HCT116 (cell line): ENCODE measurements around the gene UBE2V1. TPM values are rescaled to one million over a fixed set of nuclear protein-coding genes. Genes with fewer than 3 reads are reported as not detected.

Source experiments
- ATAC-seq: fragments of 200-7000 bp; cut with Tn5 transposase; 2 replicates; pipeline ENCODE4 v1.9.1; 2020; ENCODE audit warnings: mild to moderate bottlenecking, moderate library complexity
- BruUV-seq: library from RNA; stranded (reverse); fragments of 400-500 nt; replicated peaks from 2 replicates; lab custom pipeline; 2021; lab: Mats Ljungman, UMichigan
- CTCF ChIA-PET: fragments of 300-600 bp; sonication (Branson Sonifier 250); formaldehyde crosslinking; loops from one replicate; lab custom pipeline; 2021; ENCODE audit warnings: antibody characterized with exemption; lab: Charles Lee
- POLR2A ChIA-PET: fragments of 300-600, 350-600 bp; sonication (Branson Sonifier 250); formaldehyde crosslinking; loops from one replicate; lab custom pipeline; 2021; ENCODE audit warnings: antibody characterized with exemption; lab: Charles Lee
- RAD21 ChIA-PET, 2 experiments: fragments of 300-600 bp; sonication (Branson Sonifier 250); formaldehyde crosslinking; loops; one replicate each; lab custom pipeline; 2023; ENCODE audit warnings: low total read pairs in 2 of 2; ENCODE audit not compliant: uncharacterized antibody in 2 of 2, unreplicated experiment in 2 of 2, low non-redundant PET in 1 of 2; lab: Charles Lee
- DNase-seq: peaks from one replicate; pipeline ENCODE4 v3.0.0-alpha.2; 2010; ENCODE audit warnings: low read depth, low spot score
- H2AFZ ChIP-seq: fragments of 200-600 bp; shearing (Covaris generic), sonication (generic); 2 replicates; pipeline ENCODE4 v1.6.1; 2017; ENCODE audit warnings: low read depth, mixed run types, mixed read lengths, antibody characterized with exemption, low read length; ENCODE audit not compliant: poor library complexity, severe bottlenecking
- H3K27ac ChIP-seq: 2 replicates; pipeline ENCODE4 v1.5.1; 2012; ENCODE audit warnings: low read depth, low read length
- H3K27me3 ChIP-seq: fragments of 200-600 bp; sonication (generic); 2 replicates; pipeline ENCODE4 v1.6.1; 2016; ENCODE audit warnings: mixed run types, low read length, mixed read lengths; ENCODE audit not compliant: insufficient read depth
- H3K36me3 ChIP-seq, 2 experiments: fragments of 200-500 bp in 1 of 2; fragments of 200-600 bp in 1 of 2; sonication (Bioruptor generic) in 1 of 2; sonication (generic) in 1 of 2; 2 replicates each; pipeline versions ENCODE4 v1.5.1 to v1.6.1; 2014 to 2016; ENCODE audit warnings: low read length in 2 of 2, inconsistent platforms in 1 of 2, mixed read lengths in 1 of 2, mixed run types in 1 of 2; ENCODE audit not compliant: insufficient read depth in 2 of 2, control insufficient read depth in 1 of 2
- H3K4me1 ChIP-seq, 2 experiments: fragments of 200-600 bp in 1 of 2; sonication (generic) in 1 of 2; 2 replicates each; pipeline versions ENCODE4 v1.5.1 to v1.6.1; 2012 to 2017; ENCODE audit warnings: low read length in 2 of 2, inconsistent platforms in 1 of 2, mild to moderate bottlenecking in 1 of 2, mixed read lengths in 1 of 2, mixed run types in 1 of 2, moderate library complexity in 1 of 2; ENCODE audit not compliant: insufficient read depth in 2 of 2, control insufficient read depth in 1 of 2
- H3K4me2 ChIP-seq: fragments of 200-600 bp; sonication (generic); 2 replicates; pipeline ENCODE4 v1.6.1; 2017; ENCODE audit warnings: mixed run types, low read length, mixed read lengths
- H3K4me3 ChIP-seq, 2 experiments: fragments of 200-600 bp in 1 of 2; sonication (generic) in 1 of 2; replicated peaks in 1 of 2; 2 replicates each; pipeline ENCODE4 v1.5.1; 2011 to 2016; ENCODE audit warnings: low read length in 2 of 2, control low read depth in 1 of 2, low read depth in 1 of 2, mild to moderate bottlenecking in 1 of 2, mixed read lengths in 1 of 2, mixed run types in 1 of 2
- H3K79me2 ChIP-seq: fragments of 200-600 bp; sonication (generic); 2 replicates; pipeline ENCODE4 v1.6.1; 2017; ENCODE audit warnings: mild to moderate bottlenecking, mixed run types, low read length, moderate library complexity, mixed read lengths; ENCODE audit not compliant: insufficient read depth
- H3K9ac ChIP-seq: fragments of 200-600 bp; sonication (generic); 2 replicates; pipeline ENCODE4 v1.6.1; 2016; ENCODE audit warnings: low read length, mixed read lengths
- H3K9me2 ChIP-seq: fragments of 200-600 bp; sonication (generic), shearing (Covaris generic); 2 replicates; pipeline ENCODE4 v1.6.1; 2017; ENCODE audit warnings: mixed run types, mild to moderate bottlenecking, moderate library complexity; ENCODE audit not compliant: insufficient read depth
- H3K9me3 ChIP-seq, 2 experiments: fragments of 200-500 bp in 1 of 2; fragments of 200-600 bp in 1 of 2; sonication (Bioruptor generic) in 1 of 2; sonication (generic) in 1 of 2; 2 replicates each; pipeline ENCODE4 v1.6.1; 2014 to 2017; ENCODE audit warnings: low read length in 2 of 2, mixed read lengths in 2 of 2, inconsistent platforms in 1 of 2, low read depth in 1 of 2, mild to moderate bottlenecking in 1 of 2, mixed run types in 1 of 2, moderate library complexity in 1 of 2; ENCODE audit not compliant: control insufficient read depth in 1 of 2, insufficient read depth in 1 of 2
- H4K20me1 ChIP-seq: fragments of 200-600 bp; sonication (generic), shearing (Covaris generic); 2 replicates; pipeline ENCODE4 v1.6.1; 2017; ENCODE audit warnings: mixed run types, mild to moderate bottlenecking, moderate library complexity; ENCODE audit not compliant: insufficient read depth
- FOSL1 ChIP-seq: IDR thresholded peaks from 2 replicates; pipeline ENCODE4 v1.6.1; 2012; ENCODE audit warnings: low read depth
- SRF ChIP-seq: IDR thresholded peaks from 2 replicates; pipeline ENCODE4 v1.6.1; 2012; ENCODE audit warnings: low read depth
- YY1 ChIP-seq: IDR thresholded peaks from 2 replicates; pipeline ENCODE4 v1.6.1; 2011; ENCODE audit warnings: low read length, low read depth, moderate library complexity, mild to moderate bottlenecking; ENCODE audit not compliant: insufficient replicate concordance; ENCODE audit errors: extremely low read depth
- intact Hi-C: fragments of 100-400 bp; cut with micrococcal nuclease; formaldehyde crosslinking; loops from 2 replicates; pipeline ENCODE4 v1.10.0; 2022
- total RNA-seq: library from RNA; stranded (reverse); gene quantifications from one replicate; pipeline ENCODE4 v1.2.1, GENCODE V29; 2021; ENCODE audit not compliant: unreplicated experiment
- TF ChIP-seq, protein P1 (sequence below): IDR thresholded peaks from 2 replicates; pipeline ENCODE4 v1.6.1; 2012; ENCODE audit warnings: low read depth

The UBE2V1 gene
- total RNA-seq, 1 experiment from 2014 or later: 114 TPM

GRCh38 chr20:50099565-50099991 is 13.4 kb downstream of the UBE2V1 start:
- no TSS peak for BruUV-seq
- no peak overlapping the region for H3K9ac ChIP-seq
- no peaks in the 10 kb centered on the region for H3K9me2 ChIP-seq
- intact Hi-C loops: no loop called here
- no peaks in the 10 kb centered on the region for H3K9me3 ChIP-seq
- TF ChIP-seq YY1 (no peak), FOSL1 (no peak), SRF (no peak)
- ChIA-PET RAD21 (interaction anchor here in 1 of 2 experiments (0.7 kb wide), 1 partner anchor 15 kb away, joined by 4 read pairs; no protein-coding TSS in a partner anchor), POLR2A (interaction anchor here (1.3 kb wide), 1 partner anchor 73 kb away, joined by 4 read pairs; no protein-coding TSS in a partner anchor), CTCF (interaction anchor here (1.7 kb wide), 1 partner anchor 14 kb away, joined by 5 read pairs; no protein-coding TSS in a partner anchor)
- H3K4me1 ChIP-seq: peaks cover 36 to 51% of the 10 kb centered on the region in 2 experiments
- ATAC-seq: no peak
- H3K36me3 ChIP-seq: peaks cover 11 to 40% of the 10 kb centered on the region in 2 experiments
- H2AFZ ChIP-seq: no peak overlapping the region
- H3K27me3 ChIP-seq: no peaks in the 10 kb centered on the region
- H3K4me3 ChIP-seq: no peak overlapping the region
- 0 out of 2 replicates have a peak overlapping the region, but pooled peaks have one; percentile 0 for H3K4me2 ChIP-seq
- no peak overlapping the region for H3K27ac ChIP-seq
- peaks cover 100% of the 10 kb centered on the region for H3K79me2 ChIP-seq
- DNase-seq: no peak
- peaks cover 17% of the 10 kb centered on the region; the same call in 1 of the 2 replicates for H4K20me1 ChIP-seq

DNA sequence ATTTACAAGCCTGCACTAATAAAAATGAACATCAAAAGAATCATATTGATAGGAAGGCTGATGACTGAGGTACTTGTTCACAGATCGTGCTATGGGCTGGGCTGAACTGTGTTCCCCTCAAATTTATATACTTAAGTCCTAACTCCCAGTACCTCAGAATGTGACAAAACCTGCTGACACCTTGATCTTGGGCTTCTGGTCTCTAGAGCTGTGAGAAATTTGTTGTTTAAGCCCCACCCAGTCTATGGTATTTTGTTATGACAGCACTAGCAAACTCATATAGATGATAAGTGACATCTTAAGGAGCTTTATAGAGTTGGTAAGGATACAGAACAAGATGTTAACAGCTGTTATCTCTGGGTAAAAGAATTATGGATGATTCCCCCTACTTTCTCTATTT is 13.8 kb downstream of the UBE2V1 start:
- POLR2A ChIA-PET: no interaction called here
- no peak for DNase-seq

More for the DNA sequence above, 13.8 kb downstream of the UBE2V1 start:
- H3K36me3 ChIP-seq: peaks cover 15 to 44% of the 10 kb centered on the region in 2 experiments
- ATAC-seq: no peak
- H3K9me3 ChIP-seq: no peaks in the 10 kb centered on the region
- H3K9ac ChIP-seq: no peak overlapping the region
- H3K4me2 ChIP-seq: 0 out of 2 replicates have a peak overlapping the region, but pooled peaks have one; percentile 0
- no peak for TF ChIP-seq SRF
- TF ChIP-seq, protein P1, sequence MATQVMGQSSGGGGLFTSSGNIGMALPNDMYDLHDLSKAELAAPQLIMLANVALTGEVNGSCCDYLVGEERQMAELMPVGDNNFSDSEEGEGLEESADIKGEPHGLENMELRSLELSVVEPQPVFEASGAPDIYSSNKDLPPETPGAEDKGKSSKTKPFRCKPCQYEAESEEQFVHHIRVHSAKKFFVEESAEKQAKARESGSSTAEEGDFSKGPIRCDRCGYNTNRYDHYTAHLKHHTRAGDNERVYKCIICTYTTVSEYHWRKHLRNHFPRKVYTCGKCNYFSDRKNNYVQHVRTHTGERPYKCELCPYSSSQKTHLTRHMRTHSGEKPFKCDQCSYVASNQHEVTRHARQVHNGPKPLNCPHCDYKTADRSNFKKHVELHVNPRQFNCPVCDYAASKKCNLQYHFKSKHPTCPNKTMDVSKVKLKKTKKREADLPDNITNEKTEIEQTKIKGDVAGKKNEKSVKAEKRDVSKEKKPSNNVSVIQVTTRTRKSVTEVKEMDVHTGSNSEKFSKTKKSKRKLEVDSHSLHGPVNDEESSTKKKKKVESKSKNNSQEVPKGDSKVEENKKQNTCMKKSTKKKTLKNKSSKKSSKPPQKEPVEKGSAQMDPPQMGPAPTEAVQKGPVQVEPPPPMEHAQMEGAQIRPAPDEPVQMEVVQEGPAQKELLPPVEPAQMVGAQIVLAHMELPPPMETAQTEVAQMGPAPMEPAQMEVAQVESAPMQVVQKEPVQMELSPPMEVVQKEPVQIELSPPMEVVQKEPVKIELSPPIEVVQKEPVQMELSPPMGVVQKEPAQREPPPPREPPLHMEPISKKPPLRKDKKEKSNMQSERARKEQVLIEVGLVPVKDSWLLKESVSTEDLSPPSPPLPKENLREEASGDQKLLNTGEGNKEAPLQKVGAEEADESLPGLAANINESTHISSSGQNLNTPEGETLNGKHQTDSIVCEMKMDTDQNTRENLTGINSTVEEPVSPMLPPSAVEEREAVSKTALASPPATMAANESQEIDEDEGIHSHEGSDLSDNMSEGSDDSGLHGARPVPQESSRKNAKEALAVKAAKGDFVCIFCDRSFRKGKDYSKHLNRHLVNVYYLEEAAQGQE: no peak
- TF ChIP-seq, all 23 proteins: peak for 0
- Histone ChIP-seq H3K27ac (no peak overlapping the region), H3K9me2 (no peaks in the 10 kb centered on the region), H3K4me1 (peaks cover 31 to 46% of the 10 kb centered on the region in 2 experiments), H4K20me1 (peaks cover 17% of the 10 kb centered on the region; the same call in 1 of the 2 replicates), H3K79me2 (peaks cover 100% of the 10 kb centered on the region), H3K27me3 (no peaks in the 10 kb centered on the region), H2AFZ (no peak overlapping the region), H3K4me3 (no peak overlapping the region)
- ChIA-PET RAD21 (no interaction called here), CTCF (interaction anchor here (1.7 kb wide), 1 partner anchor 14 kb away, joined by 5 read pairs; no protein-coding TSS in a partner anchor)
- intact Hi-C loops: no loop called here
- no TSS peak for BruUV-seq
